Prostate gland (tissue), 2 donors: ENCODE results near the gene XXYLT1. TPM values are rescaled to one million over a fixed set of nuclear protein-coding genes. Genes with fewer than 3 reads are reported as not detected.

Experiments
- DNase-seq: peaks from one replicate; pipeline ENCODE4 v3.0.0-alpha.2; 2019; ENCODE audit warnings: low spot score
- H3K27ac ChIP-seq, 2 donors: fragments of 200-600 bp; sonication (generic); 2 replicates each; pipeline ENCODE4 v1.5.1; 2017 to 2019
- H3K27me3 ChIP-seq: fragments of 200-600 bp; sonication (generic); replicated peaks from 2 replicates; pipeline ENCODE4 v1.5.1; 2019; ENCODE audit not compliant: insufficient read depth
- H3K36me3 ChIP-seq, 2 donors: fragments of 200-600 bp; sonication (generic); 1 replicate in 1 of 2; 2 replicates in 1 of 2; pipeline versions ENCODE4 v1.5.1 to v1.8.1; 2017 to 2019
- H3K4me1 ChIP-seq: fragments of 200-600 bp; sonication (generic); replicated peaks from 2 replicates; pipeline ENCODE4 v1.5.1; 2019
- H3K4me3 ChIP-seq, 2 donors: fragments of 200-600 bp; sonication (generic); 2 replicates each; pipeline ENCODE4 v1.5.1; 2017 to 2019
- H3K9me3 ChIP-seq: fragments of 200-600 bp; sonication (generic); 2 replicates; pipeline ENCODE4 v1.5.1; 2017
- POLR2A ChIP-seq: fragments of 450-650 bp; IDR thresholded peaks from one replicate; pipeline ENCODE4 v1.6.1; 2016; ENCODE audit warnings: antibody characterized with exemption, mild to moderate bottlenecking
- POLR2AphosphoS5 ChIP-seq: sonication (generic); formaldehyde crosslinking; IDR thresholded peaks from one replicate; pipeline ENCODE4 v1.6.1; 2017; ENCODE audit warnings: antibody characterized with exemption
- WGBS: methylation state at CpG from one replicate; pipeline ENCODE4 v1.1.5; 2018; 5-methylcytosine and 5-hydroxymethylcytosine counted together
- intact Hi-C: fragments of 100-400 bp; cut with DNase I; formaldehyde crosslinking; loops from one replicate; pipeline ENCODE4 v1.14.2; 2022
- total RNA-seq, 2 donors: library from RNA; depleted of rRNA; stranded (reverse); fragments of >200 nt; gene quantifications; one replicate each; pipeline ENCODE4 v1.1.0, GENCODE V29; 2016
- TF ChIP-seq, protein P1 (sequence below), 4 experiments: fragments of 200-600 bp in 2 of 4; fragments of 450-650 bp in 2 of 4; sonication (generic) in 2 of 4; IDR thresholded peaks; 1 replicate in 3 of 4; 2 replicates in 1 of 4; pipeline ENCODE4 v1.5.1; 2016 to 2019; ENCODE audit warnings: antibody characterized with exemption in 4 of 4, mild to moderate bottlenecking in 2 of 4, moderate library complexity in 2 of 4

XXYLT1 gene
- total RNA-seq, 2 donors from 2014 or later, result 14.9 to 22.7 TPM

DNA sequence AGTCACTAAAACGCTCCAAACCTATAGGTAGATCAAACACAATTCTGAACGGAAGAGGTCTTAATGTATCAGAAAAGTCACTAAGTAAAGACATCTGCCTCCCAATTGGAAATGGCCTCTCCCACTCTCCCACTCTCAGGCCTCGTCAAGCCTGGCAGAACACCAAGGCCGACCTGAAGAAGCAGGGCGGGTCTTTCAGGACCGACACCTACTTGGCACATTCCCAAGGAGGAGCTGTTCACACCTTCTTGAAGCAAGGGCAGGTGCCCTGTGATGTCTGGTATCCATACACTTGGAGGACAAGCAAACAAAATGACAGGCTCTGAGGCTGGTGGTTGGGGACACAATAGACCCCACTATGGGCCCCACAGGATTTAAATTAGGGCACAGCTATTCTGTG, 30.0 kb downstream of the XXYLT1 start:
- no peak overlapping the region for H3K4me3 ChIP-seq
- no peaks in the 10 kb centered on the region for H3K4me1 ChIP-seq
- no peaks in the 10 kb centered on the region for H3K9me3 ChIP-seq
- intact Hi-C loops, result loop anchor here (5.0 kb wide), 1 partner anchor 34 kb away; no protein-coding TSS in a partner anchor
- H3K36me3 ChIP-seq, result no peaks in the 10 kb centered on the region
- TF ChIP-seq, protein P1, sequence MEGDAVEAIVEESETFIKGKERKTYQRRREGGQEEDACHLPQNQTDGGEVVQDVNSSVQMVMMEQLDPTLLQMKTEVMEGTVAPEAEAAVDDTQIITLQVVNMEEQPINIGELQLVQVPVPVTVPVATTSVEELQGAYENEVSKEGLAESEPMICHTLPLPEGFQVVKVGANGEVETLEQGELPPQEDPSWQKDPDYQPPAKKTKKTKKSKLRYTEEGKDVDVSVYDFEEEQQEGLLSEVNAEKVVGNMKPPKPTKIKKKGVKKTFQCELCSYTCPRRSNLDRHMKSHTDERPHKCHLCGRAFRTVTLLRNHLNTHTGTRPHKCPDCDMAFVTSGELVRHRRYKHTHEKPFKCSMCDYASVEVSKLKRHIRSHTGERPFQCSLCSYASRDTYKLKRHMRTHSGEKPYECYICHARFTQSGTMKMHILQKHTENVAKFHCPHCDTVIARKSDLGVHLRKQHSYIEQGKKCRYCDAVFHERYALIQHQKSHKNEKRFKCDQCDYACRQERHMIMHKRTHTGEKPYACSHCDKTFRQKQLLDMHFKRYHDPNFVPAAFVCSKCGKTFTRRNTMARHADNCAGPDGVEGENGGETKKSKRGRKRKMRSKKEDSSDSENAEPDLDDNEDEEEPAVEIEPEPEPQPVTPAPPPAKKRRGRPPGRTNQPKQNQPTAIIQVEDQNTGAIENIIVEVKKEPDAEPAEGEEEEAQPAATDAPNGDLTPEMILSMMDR (IDR thresholded peaks at IDR 0.05), result no peak
- TF ChIP-seq POLR2A (no peak), POLR2AphosphoS5 (no peak)
- DNase-seq, result no peak
- no peaks in the 10 kb centered on the region for H3K27me3 ChIP-seq
- WGBS, result 59% methylated on average over 6 of the region's 6 CpGs
- H3K27ac ChIP-seq, result no peak overlapping the region

DNA sequence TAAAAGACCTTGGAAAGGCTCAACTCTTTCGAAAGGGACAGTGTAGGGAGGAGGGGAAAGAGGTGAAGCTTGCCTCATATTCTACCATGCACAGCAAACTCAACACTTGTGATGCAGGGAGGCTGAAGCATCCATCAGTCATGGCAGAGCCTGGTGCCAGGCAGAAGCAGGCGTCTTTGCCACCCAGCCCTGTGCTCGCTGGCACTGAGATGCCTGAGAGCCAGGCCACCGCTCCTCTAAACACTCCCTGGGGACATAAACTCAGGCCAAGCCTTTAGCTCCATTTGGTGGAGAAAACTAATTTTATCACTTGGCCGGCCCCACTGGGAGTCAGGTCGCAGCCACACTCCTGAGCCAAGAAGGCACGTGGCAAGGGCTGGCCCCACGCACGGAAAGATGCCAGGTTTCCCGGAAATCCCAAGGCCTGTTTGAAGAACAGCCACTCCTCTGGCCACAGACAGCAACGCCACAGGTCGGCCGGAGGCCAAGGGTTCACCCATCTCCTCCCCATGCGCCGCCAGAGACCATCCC, 30.7 kb downstream of the XXYLT1 start:
- DNase-seq, result no peak
- H3K27ac ChIP-seq, result peak overlapping the region in 1 of 2 donors; percentile 26

DNA sequence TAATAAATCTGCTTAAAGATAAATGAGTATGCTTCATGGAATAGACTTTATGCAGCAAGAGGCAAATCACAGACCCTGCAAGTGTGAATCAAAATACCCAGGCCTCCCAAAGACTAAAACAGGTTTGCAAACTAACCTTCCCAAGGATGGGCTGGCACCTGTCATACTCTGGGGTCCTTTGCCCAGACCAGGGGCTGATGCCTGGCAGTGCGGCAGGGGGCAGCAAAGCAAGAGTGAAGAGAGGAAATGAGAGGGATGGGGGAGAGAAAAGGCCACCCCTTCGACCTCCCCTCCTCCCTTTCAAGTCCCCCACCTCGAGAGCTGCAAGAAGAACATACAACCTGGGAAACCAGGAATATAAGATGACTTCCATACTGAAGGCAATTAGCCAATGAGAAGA, 31.8 kb downstream of the XXYLT1 start:
- no peaks in the 10 kb centered on the region for H3K27me3 ChIP-seq
- TF ChIP-seq POLR2A, result no peak
- H3K4me3 ChIP-seq, result no peak overlapping the region
- no peaks in the 10 kb centered on the region for H3K9me3 ChIP-seq
- intact Hi-C loops, result loop anchor here (5.0 kb wide), 1 partner anchor 92 kb away; no protein-coding TSS in a partner anchor
- no peaks in the 10 kb centered on the region for H3K36me3 ChIP-seq
- whole genome bisulfite sequencing, result 63% methylated on average over 3 of the region's 3 CpGs
- peak overlapping the region; percentile 19 to 64 for H3K27ac ChIP-seq
- H3K4me1 ChIP-seq, result no peaks in the 10 kb centered on the region
- DNase-seq, result no peak

More for the DNA sequence above, 30.7 kb downstream of the XXYLT1 start:
- Histone ChIP-seq H3K4me1 (no peaks in the 10 kb centered on the region), H3K9me3 (no peaks in the 10 kb centered on the region), H3K27me3 (no peaks in the 10 kb centered on the region), H3K36me3 (no peaks in the 10 kb centered on the region), H3K4me3 (no peak overlapping the region)
- intact Hi-C loops, result loop anchor here (5.0 kb wide), 1 partner anchor 33 kb away; no protein-coding TSS in a partner anchor
- WGBS, result 66% methylated on average over 15 of the region's 15 CpGs
- TF ChIP-seq POLR2A, result no peak
- TF ChIP-seq, protein P1 (IDR thresholded peaks at IDR 0.05), result no peak
- no peak for TF ChIP-seq POLR2AphosphoS5

DNA sequence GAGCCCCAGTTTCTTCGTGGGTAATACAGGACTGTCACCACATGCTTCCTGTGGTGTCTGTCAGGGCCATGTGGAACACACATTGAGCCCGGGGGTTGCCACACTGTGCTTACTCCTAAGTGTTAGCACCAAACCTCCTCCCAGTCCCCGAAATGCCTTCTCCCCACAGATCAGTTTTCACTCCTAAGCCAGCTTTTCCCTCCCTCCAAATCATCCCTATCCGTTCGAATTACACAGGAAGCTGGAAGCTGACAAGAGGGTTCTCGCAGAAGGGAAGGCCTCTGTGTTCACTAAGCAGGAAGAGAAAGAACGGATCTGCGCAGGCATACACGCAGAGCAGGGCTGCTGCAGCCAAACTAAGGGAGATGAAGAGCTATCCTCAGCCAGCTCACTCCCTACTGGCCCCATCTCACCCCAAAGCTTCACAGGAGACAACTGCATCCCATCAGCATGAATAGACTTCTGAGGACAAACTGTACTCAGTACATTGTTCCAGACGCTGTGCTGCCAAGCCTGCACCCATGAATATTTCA, 32.3 kb downstream of the XXYLT1 start:
- no peak for DNase-seq
- Histone ChIP-seq H3K27me3 (no peaks in the 10 kb centered on the region), H3K27ac (peak overlapping the region; percentile 57 to 64), H3K4me3 (no peak overlapping the region), H3K4me1 (no peaks in the 10 kb centered on the region), H3K9me3 (no peaks in the 10 kb centered on the region), H3K36me3 (no peaks in the 10 kb centered on the region)
- WGBS, result 50% methylated on average over 10 of the region's 10 CpGs
- TF ChIP-seq POLR2AphosphoS5 (peak; percentile 58), POLR2A (no peak)
- TF ChIP-seq, protein P1 (IDR thresholded peaks at IDR 0.05), result no peak
- intact Hi-C loops, result loop anchor here (5.0 kb wide), 1 partner anchor 91 kb away; no protein-coding TSS in a partner anchor

DNA sequence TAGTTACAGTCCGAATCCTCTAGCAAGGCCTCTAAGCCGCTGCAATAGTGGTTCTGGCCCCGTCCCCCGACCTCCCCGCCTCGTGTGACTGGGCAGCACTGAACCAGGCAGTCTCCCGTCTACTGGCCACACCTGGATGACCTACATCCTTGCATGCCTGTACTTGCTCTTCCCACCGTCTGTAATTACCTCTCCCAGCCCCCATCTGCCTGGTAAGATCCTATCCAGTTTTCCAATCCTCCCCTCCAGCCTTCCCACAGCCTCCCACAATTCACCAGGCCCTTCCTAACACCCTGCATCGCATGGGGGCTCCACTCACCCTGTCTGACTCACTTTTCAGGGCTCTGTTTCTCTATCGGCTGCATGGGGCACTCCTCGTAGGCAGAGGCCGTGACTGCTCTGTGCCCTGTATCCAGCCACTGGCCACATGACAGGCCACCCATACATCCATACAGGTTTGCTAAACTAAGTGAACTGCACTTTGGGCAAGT, 32.8 kb downstream of the XXYLT1 start:
- Histone ChIP-seq H3K36me3 (no peaks in the 10 kb centered on the region), H3K4me3 (no peak overlapping the region), H3K27me3 (no peaks in the 10 kb centered on the region), H3K4me1 (no peaks in the 10 kb centered on the region), H3K27ac (peak overlapping the region; percentile 57 to 64), H3K9me3 (no peaks in the 10 kb centered on the region)
- intact Hi-C loops, result loop anchor here (5.0 kb wide), 1 partner anchor 91 kb away; no protein-coding TSS in a partner anchor
- TF ChIP-seq, protein P1 (IDR thresholded peaks at IDR 0.05), result no peak
- TF ChIP-seq POLR2AphosphoS5, result no peak
- no peak for TF ChIP-seq POLR2A
- 66% methylated on average over 12 of the region's 12 CpGs for WGBS
- DNase-seq, result no peak
